ENCODE measurements around the gene AGTR1.

- TF ChIP-seq CTCF (IDR thresholded peaks at IDR 0.05; ENCODE audit: low read depth, low read length, poor library complexity, severe bottlenecking) (no peak), EZH2phosphoT487 (IDR thresholded peaks at IDR 0.05; ENCODE audit: borderline replicate concordance, low read length) (no peak)
Measured at GRCh38 chr3:148681080-148681479, 16.6 kb upstream of the AGTR1 start.

All from DOHH2 (cell line).